GM12873 (cell line): ENCODE results near the gene ABCD1.

Source experiments
- CTCF ChIP-seq: IDR thresholded peaks from 2 replicates; pipeline ENCODE4 v1.5.1; 2012; ENCODE audit warnings: low read depth, mild to moderate bottlenecking, moderate library complexity, low read length, control low read depth; ENCODE audit not compliant: insufficient read depth; ENCODE audit errors: missing control alignments

The ABCD1 gene

GRCh38 chrX:153777261-153778090 lies 52.8 kb downstream of the ABCD1 start:
- TF ChIP-seq CTCF: no peak

GRCh38 chrX:153778181-153778580 lies 53.5 kb downstream of the ABCD1 start:
- TF ChIP-seq CTCF: no peak

GRCh38 chrX:153778684-153779101 lies 54.0 kb downstream of the ABCD1 start:
- TF ChIP-seq CTCF: no peak

GRCh38 chrX:153779891-153780677 lies 55.4 kb downstream of the ABCD1 start:
- no peak for TF ChIP-seq CTCF

- no peak for TF ChIP-seq CTCF
Measured at GRCh38 chrX:153780678-153781427, 56.2 kb downstream of the ABCD1 start, which contains the start of gene SRPK3. SRPK3 (plus strand) TSS chrX:153781041; CDS start chrX:153781087, 46 bp downstream.

- no peak for TF ChIP-seq CTCF
Measured at GRCh38 chrX:153781428-153782047, 56.9 kb downstream of the ABCD1 start.
